Choroid plexus epithelial cell (primary cell): ENCODE measurements around the gene P2RX5.
A peak's percentile ranks its signal among the peaks of the same experiment; 100 is the strongest.

Experiments used
- DNase-seq: peaks from one replicate; pipeline ENCODE4 v3.0.0-alpha.2; 2010; ENCODE audit warnings: low read depth
- H3K4me3 ChIP-seq: 2 replicates; pipeline ENCODE4 v1.5.1; 2011; ENCODE audit warnings: low read depth, mild to moderate bottlenecking, control low read depth, low read length, moderate library complexity
- TF ChIP-seq, protein P1 (sequence below): conservative IDR thresholded peaks from 2 replicates; pipeline ENCODE4 v1.5.1; 2011; ENCODE audit warnings: low read depth, mild to moderate bottlenecking, control low read depth, inconsistent platforms, low read length, moderate library complexity

P2RX5 gene, protein sequence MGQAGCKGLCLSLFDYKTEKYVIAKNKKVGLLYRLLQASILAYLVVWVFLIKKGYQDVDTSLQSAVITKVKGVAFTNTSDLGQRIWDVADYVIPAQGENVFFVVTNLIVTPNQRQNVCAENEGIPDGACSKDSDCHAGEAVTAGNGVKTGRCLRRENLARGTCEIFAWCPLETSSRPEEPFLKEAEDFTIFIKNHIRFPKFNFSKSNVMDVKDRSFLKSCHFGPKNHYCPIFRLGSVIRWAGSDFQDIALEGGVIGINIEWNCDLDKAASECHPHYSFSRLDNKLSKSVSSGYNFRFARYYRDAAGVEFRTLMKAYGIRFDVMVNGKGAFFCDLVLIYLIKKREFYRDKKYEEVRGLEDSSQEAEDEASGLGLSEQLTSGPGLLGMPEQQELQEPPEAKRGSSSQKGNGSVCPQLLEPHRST

GRCh38 chr17:3695723-3696411 lies at the start of gene P2RX5:
P2RX5 (minus strand) TSS chr17:3696155; CDS start chr17:3696005, 150 bp downstream.
- no peak for DNase-seq
- TF ChIP-seq, protein P1, sequence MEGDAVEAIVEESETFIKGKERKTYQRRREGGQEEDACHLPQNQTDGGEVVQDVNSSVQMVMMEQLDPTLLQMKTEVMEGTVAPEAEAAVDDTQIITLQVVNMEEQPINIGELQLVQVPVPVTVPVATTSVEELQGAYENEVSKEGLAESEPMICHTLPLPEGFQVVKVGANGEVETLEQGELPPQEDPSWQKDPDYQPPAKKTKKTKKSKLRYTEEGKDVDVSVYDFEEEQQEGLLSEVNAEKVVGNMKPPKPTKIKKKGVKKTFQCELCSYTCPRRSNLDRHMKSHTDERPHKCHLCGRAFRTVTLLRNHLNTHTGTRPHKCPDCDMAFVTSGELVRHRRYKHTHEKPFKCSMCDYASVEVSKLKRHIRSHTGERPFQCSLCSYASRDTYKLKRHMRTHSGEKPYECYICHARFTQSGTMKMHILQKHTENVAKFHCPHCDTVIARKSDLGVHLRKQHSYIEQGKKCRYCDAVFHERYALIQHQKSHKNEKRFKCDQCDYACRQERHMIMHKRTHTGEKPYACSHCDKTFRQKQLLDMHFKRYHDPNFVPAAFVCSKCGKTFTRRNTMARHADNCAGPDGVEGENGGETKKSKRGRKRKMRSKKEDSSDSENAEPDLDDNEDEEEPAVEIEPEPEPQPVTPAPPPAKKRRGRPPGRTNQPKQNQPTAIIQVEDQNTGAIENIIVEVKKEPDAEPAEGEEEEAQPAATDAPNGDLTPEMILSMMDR: no peak
- peak within 1 kb of the TSS; percentile 65 for H3K4me3 ChIP-seq

GRCh38 chr17:3745071-3745470 lies 49.1 kb upstream of the P2RX5 start:
- DNase-seq: no peak
- H3K4me3 ChIP-seq: no peak overlapping the region
- TF ChIP-seq, protein P1: no peak

- TF ChIP-seq, protein P1: no peak
- DNase-seq: no peak
Measured at GRCh38 chr17:3744014-3744413, 48.1 kb upstream of the P2RX5 start.

DNA sequence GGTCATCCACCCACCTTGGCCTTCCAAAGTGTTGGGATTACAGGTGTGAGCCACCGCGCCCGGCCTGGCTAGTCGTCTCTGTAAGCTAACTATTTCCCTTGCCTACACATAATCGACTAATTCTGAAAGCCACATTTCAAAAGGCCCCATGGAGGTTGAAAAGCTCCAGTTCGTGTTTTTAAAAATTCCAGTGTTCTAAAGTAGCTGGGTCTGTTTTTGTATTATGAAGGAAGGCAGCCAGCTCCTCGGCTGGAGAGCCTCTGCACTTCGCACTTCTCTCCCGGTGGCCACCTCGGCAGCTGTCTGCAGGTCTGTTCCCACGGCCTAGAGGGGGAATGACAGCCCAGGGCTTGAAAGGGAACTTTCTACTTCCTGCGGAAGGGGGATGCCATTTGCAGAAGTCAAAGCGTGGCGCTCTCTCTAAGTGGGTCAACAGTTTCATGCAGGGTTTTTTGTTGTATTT lies 44.7 kb upstream of the P2RX5 start:
- TF ChIP-seq, protein P1: no peak
- no peak for DNase-seq
- H3K4me3 ChIP-seq: no peak overlapping the region

More at GRCh38 chr17:3744014-3744413, 48.1 kb upstream of the P2RX5 start:
- no peak overlapping the region for H3K4me3 ChIP-seq

- no peak for DNase-seq
- TF ChIP-seq, protein P1: no peak
- H3K4me3 ChIP-seq: no peak overlapping the region
Measured at GRCh38 chr17:3739422-3740124, 43.6 kb upstream of the P2RX5 start.

GRCh38 chr17:3738562-3739295 lies 42.8 kb upstream of the P2RX5 start:
- TF ChIP-seq, protein P1: no peak
- H3K4me3 ChIP-seq: no peak overlapping the region
- DNase-seq: no peak
